Suppressor macrophage (primary cell): ENCODE results near the gene MCFD2.
"Not testable (repeated sequence)": the region's sequence is repeated elsewhere in the genome, so short reads cannot be mapped to it uniquely, and the experiment has no call there.

Experiments
- DNase-seq, 4 experiments: peaks; one replicate each; pipeline ENCODE4 v3.0.0-alpha.2; 2020 to 2022

MCFD2 gene

GRCh38 chr2:46901611-46902010, 14.0 kb downstream of the MCFD2 start:
- DNase-seq, result no peak

DNA sequence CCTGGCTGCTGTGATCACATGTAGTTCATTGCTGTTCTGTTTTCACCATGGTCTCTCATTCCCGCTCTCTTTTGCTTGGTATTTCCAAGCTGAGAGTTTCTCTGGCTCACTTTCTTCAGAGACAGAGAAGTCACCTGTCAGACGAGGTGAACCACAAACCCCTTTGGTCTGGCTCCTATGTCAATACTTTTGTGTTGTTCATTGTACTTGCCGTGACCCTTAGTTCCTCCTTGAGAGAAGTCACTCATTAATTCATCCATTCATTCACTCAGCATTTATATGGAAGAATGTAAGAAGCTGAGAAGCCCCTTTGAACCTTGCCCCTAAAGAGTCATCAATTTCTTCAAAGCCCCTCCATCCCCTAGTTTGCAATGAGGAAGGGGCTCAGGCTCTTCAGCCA, 15.2 kb downstream of the MCFD2 start:
- DNase-seq, result no peak

GRCh38 chr2:46899053-46899452, 16.6 kb downstream of the MCFD2 start:
- DNase-seq, result no peak

GRCh38 chr2:46898024-46898423, 17.6 kb downstream of the MCFD2 start:
- no peak for DNase-seq

DNA sequence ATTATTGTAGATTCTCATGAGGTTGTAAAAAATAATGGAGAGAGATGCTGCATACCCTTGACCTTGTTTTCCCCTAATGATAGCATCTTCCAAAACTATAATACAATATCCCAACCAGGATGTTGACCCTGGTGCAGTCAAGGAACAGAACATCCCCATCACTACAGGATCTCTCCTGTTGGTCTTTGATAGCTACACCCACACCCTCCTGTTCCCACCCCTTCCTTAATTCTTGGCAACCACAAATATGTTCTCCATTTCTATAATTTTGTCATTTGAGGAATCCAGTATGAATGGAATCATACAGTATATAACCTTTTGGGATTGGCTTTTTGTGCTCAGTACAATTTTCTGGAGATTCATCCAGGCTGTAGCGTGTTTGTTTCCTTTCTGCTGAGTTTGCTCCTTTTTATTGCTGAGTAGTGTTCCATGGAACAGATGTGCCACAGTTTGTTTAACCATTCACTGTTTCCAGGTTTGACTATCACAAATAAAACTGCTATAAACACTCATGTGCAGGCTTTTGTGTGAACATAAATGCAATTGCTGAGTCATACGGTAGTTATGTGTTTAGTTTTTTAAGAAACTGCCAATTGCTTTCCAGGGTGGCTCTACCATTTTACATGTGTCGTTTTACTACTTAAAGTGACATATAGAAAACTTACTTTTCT, 22.2 kb downstream of the MCFD2 start:
- DNase-seq, result peak in 1 of 4 experiments; percentile 18

DNA sequence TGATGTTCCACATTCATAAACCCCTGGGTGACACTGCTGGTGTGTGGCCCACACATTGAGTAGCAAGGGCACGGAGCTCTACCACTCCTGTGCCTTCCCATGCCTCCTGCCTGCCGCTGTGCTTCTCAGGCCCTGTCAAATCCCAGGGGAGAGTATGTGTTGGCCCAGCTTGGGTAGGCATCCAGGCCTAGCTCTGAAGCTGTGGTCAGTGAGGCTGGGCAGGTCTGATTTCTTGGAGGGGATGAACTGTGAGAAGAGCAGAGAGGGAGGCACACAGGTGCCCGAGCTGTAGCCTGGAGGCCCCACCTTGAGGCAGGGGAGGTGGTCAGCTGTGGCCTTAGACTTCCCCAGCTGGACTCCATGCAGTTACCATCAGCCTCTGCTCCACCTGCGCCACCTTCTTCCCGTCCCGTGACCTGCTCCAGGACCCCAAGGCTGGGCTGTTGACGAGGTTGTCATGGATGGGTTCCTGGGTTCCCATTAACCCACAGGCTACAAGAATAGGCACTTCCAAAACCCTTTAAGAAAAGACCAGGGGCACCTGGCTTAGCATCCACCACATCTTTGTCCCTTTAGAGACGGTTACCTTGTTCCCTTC, 23.6 kb downstream of the MCFD2 start:
- DNase-seq, result no peak

- no peak for DNase-seq
These were observed 27.1 kb downstream of the MCFD2 start for GRCh38 chr2:46888421-46888952.

DNA sequence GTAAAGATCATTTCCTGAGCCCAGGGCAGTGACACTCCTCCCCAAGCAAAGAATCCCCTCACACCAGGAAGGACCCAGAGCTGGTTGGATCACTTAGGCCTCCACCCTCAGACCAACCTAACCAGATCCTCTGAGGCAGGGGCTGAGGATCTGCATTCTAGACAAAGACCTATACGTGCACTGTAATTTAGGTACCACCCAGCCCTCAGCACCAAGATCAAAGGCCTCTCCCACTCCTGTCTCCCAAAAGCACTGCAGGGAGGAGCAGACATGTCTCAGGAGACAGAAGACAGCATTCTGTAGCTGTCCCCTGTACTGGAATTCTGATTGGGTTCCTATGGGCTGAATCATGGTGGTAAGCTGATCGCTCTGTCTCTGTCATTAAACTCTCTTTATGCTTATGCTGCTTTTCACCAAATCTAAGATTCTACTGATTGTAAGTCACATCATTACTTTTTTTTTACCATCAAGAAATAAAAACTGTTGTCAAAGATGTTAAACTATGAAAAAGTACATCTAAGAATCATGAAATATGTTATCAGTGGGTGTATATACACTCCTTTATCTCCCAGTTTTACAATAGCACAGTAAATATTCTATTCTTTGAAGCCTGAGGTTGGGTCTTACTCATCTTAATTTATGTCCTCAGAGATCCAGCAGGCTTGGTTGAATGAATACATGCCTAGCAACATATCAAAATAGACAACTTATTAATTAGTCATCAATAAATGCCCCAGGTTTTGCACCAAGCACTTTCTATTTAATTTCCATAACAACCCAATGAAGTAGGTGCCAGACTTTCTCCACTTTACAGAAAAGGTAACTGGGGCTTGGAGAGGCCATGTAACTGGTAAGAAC, 28.3 kb downstream of the MCFD2 start:
- DNase-seq, result no peak

DNA sequence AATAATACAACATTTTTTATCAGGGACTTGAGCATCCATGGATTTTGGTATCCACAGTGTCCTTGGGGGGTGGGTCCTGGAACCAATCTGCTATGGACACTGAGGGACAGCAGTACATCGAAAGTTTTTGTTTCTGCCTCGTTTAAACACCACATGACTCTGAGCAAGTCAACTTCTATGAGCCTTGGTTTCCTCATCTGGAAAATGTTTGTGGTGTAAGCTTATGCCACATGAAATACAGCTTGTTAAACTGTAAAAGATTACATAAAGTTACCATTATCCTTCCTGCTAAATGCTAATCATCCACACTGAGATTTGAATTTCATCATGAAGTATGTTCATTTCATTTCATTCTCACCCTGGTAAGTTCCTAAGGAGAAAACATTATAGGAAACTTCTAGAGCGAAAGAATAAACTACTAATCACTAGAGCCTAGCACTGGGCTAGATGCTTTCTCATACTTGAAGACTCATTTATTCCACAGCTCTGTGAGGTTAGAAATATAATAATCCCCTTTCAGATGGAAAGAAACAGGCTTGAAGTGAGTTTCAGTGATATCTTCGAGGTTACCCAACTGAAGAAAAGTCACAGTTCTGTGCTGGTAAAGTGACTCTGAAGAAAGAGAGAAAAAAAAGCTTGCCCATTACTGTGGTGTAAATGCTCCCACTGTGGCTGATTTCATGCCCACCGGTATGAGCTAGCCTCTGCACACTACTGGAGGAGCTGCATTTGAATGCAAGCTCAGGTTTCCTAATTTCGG, 29.2 kb downstream of the MCFD2 start:
- no peak for DNase-seq

GRCh38 chr2:46885376-46885775, 30.2 kb downstream of the MCFD2 start:
- DNase-seq, result no peak

GRCh38 chr2:46879511-46879910, 36.1 kb downstream of the MCFD2 start:
- DNase-seq, result no peak

DNA sequence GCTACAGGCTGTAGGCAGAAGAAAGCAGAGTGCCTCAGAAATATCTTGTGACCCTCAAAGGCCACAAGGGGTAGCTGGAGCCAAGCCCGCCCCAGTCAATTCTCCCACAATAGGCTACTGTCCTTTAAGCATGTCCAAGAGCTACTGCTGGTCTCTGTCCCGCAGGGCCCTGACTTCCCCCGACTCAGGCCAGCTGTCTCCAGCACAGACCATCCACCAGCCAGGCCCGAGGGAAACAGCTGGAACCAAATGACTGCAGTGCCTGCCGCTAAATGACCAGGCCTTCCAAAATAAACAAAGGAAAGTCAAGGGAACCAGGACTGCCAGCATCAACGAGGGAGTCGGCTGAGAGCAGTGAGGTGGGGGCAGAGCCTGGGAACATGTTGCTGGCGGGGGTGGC, 36.7 kb downstream of the MCFD2 start:
- no peak for DNase-seq

- no peak for DNase-seq
These were observed 37.2 kb downstream of the MCFD2 start for GRCh38 chr2:46878240-46878877.

DNA sequence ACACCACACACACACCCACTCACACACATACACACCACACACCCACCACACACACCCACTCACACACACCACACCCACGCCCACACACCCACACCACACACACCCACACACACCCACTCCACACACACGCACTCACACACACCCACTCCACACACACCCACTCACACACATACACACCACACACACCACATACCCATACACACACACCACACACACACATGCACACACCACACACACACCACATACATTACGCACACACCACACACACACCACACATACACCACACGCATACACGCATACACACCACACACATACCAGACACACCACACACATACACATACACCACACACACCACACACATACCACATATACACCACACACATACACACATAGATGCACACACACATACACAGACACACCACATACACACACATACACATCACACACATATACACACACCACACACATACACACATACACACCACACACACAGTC, 37.9 kb downstream of the MCFD2 start:
- no peak for DNase-seq

DNA sequence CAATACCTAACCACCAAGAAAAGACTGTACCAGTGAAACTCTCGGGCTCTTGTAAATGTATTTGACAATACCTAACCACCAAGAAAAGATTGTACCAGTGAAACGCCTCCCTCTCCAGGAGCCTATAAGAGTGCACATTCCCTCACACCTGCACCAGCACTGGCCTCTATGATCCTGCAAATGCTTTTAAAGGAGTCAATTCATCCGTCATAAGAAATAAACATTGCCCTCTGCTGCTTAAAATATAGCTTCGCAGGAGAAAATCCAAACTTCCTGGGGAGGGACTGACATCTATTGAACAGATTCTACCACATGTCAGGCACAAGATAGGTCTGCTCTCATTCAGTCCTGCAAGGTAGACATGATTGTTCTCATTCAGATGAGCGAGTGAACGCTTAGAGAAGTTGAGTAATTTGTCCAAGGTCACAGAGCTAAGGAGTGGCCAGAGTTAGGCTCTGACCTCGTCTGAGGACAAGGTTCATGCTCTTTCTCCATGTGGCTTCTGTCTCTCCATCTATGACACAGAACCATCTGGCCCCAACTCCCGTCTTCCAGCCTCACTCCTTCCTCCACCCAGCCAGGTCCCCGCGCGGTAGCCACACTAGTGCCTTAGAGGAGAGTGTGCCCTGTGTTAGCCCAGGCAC, 38.7 kb downstream of the MCFD2 start:
- DNase-seq, result peak; percentile 46 to 77 (median 58)

GRCh38 chr2:46875962-46876689, 39.5 kb downstream of the MCFD2 start:
- DNase-seq, result not testable (repeated sequence)

- DNase-seq, result no peak
These were observed 40.2 kb downstream of the MCFD2 start for GRCh38 chr2:46875226-46875899.

DNA sequence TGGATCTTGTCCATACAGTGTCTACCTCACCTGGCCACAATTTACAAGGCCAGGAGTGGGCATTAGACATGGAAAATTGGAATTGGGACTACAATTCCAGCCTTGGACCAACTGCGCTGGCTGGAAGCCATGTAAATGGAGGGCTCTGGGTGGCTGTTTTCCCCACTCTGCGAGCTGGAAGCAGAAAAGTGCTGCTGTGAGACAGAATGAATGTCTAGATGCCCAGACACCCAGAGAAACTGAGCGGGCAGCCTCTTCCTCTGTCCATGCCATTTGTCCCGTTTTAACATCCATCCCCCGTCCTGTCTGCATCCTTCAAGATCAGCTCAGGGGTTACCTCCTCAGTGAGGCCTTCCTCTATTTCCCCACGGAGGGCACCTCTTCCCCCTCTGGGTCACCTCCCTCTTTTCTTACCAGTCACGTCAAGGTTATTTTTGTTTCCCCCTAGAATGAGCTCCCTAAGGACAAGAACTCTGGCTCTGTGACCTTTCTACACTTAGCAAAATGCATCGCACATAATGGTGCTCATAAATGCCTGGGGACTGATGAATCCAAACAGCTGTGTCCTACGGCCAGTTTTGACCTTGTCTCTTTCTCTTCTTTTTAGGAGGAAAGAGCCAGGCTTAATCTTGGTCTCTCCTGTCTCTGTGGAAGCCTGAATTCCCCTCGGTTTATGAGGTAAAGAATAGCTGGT, 41.2 kb downstream of the MCFD2 start:
- no peak for DNase-seq

- peak; percentile 81 to 93 (median 90) for DNase-seq
These were observed 42.0 kb downstream of the MCFD2 start for GRCh38 chr2:46873604-46874068.
